Panc1 (cell line): ENCODE results near the gene NBL1.

ENCODE experiments used
- CTCF ChIP-seq: fragments of 450-650 bp; IDR thresholded peaks from 2 replicates; pipeline ENCODE4 v1.5.1; 2017; ENCODE audit warnings: mild to moderate bottlenecking
- POLR2AphosphoS5 ChIP-seq: IDR thresholded peaks from 2 replicates; pipeline ENCODE4 v1.6.1; 2012; ENCODE audit warnings: mild to moderate bottlenecking, low read depth, low read length, moderate library complexity
- TCF7L2 ChIP-seq: IDR thresholded peaks from 2 replicates; pipeline ENCODE4 v1.6.1; 2011; ENCODE audit warnings: mild to moderate bottlenecking, low read depth, low read length, inconsistent platforms

GRCh38 chr1:19668888-19669287 is 24.8 kb downstream of the NBL1 start:
- no peak for TF ChIP-seq CTCF
- no peak for TF ChIP-seq POLR2AphosphoS5
- no peak for TF ChIP-seq TCF7L2
